ENCODE data around the gene CMTM5. TPM values are rescaled to one million over a fixed set of nuclear protein-coding genes. Genes with fewer than 3 reads are reported as not detected.

CMTM5 gene
- total RNA-seq, 1 experiment from 2014 or later: not detected

- intact Hi-C loops (cut with micrococcal nuclease): loop anchor here (1.0 to 5.0 kb wide), 3 partner anchors 53 to 259 kb away; no protein-coding TSS in a partner anchor
- H3K9ac ChIP-seq (ENCODE audit: low read length): no peak overlapping the region
- no peaks in the 10 kb centered on the region for H3K9me2 ChIP-seq (ENCODE audit: insufficient read depth)
- H3K4me2 ChIP-seq (ENCODE audit: low read length): no peak overlapping the region
- no peak overlapping the region for H3K27ac ChIP-seq (ENCODE audit: low read depth, low read length)
- no peaks in the 10 kb centered on the region for H4K20me1 ChIP-seq (ENCODE audit: insufficient read depth)
- POLR2A ChIA-PET: no interaction called here
- no TSS peak for BruUV-seq (replicated peaks)
- H3K4me1 ChIP-seq (ENCODE audit: control insufficient read depth in 1 of 2, insufficient read depth in 2 of 2, low read length in 2 of 2): no peaks in the 10 kb centered on the region
- RAD21 ChIA-PET (ENCODE audit: low non-redundant PET in 1 of 2, low total read pairs in 2 of 2, uncharacterized antibody in 2 of 2, unreplicated experiment in 2 of 2): interaction anchor here in 1 of 2 experiments (1.5 kb wide), 1 partner anchor 55 kb away, joined by 8 read pairs; no protein-coding TSS in a partner anchor
- CTCF ChIA-PET: interaction anchor here (1.0 to 3.1 kb wide), 11 partner anchors 7 to 260 kb away, joined by 3 to 24 read pairs (median 7); partner anchors contain the start of genes PABPN1 and SLC22A17
- no peak for ATAC-seq
- no peaks in the 10 kb centered on the region for H3K79me2 ChIP-seq (ENCODE audit: insufficient read depth, low read length)
- H2AFZ ChIP-seq (ENCODE audit: low read depth, low read length, poor library complexity, severe bottlenecking): no peak overlapping the region
- no peak for TF ChIP-seq CBX3 (IDR thresholded peaks at IDR 0.05; ENCODE audit: low read depth)
- TF ChIP-seq JUND (IDR thresholded peaks at IDR 0.05): no peak
- TF ChIP-seq ZFX (IDR thresholded peaks at IDR 0.05): no peak
- TF ChIP-seq, protein P1, sequence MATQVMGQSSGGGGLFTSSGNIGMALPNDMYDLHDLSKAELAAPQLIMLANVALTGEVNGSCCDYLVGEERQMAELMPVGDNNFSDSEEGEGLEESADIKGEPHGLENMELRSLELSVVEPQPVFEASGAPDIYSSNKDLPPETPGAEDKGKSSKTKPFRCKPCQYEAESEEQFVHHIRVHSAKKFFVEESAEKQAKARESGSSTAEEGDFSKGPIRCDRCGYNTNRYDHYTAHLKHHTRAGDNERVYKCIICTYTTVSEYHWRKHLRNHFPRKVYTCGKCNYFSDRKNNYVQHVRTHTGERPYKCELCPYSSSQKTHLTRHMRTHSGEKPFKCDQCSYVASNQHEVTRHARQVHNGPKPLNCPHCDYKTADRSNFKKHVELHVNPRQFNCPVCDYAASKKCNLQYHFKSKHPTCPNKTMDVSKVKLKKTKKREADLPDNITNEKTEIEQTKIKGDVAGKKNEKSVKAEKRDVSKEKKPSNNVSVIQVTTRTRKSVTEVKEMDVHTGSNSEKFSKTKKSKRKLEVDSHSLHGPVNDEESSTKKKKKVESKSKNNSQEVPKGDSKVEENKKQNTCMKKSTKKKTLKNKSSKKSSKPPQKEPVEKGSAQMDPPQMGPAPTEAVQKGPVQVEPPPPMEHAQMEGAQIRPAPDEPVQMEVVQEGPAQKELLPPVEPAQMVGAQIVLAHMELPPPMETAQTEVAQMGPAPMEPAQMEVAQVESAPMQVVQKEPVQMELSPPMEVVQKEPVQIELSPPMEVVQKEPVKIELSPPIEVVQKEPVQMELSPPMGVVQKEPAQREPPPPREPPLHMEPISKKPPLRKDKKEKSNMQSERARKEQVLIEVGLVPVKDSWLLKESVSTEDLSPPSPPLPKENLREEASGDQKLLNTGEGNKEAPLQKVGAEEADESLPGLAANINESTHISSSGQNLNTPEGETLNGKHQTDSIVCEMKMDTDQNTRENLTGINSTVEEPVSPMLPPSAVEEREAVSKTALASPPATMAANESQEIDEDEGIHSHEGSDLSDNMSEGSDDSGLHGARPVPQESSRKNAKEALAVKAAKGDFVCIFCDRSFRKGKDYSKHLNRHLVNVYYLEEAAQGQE (IDR thresholded peaks at IDR 0.05; ENCODE audit: low read depth): no peak
- no peak for TF ChIP-seq SRF (IDR thresholded peaks at IDR 0.05; ENCODE audit: low read depth)
- TF ChIP-seq ZNF274 (IDR thresholded peaks at IDR 0.05; ENCODE audit: low read depth, low read length): no peak
- H3K27me3 ChIP-seq (ENCODE audit: insufficient read depth, low read length): 0 out of 2 replicates have a peak, but pooled peaks cover 6% of the 10 kb centered on the region
- no peak overlapping the region for H3K4me3 ChIP-seq (replicated peaks in 1 of 2; ENCODE audit: low read depth in 1 of 2, low read length in 2 of 2)
- H3K36me3 ChIP-seq (ENCODE audit: control insufficient read depth in 1 of 2, insufficient read depth in 2 of 2, low read length in 2 of 2): no peaks in the 10 kb centered on the region
- H3K9me3 ChIP-seq (ENCODE audit: control insufficient read depth in 1 of 2, insufficient read depth in 1 of 2, low read depth in 1 of 2, low read length in 2 of 2): no peaks in the 10 kb centered on the region
- no peak for DNase-seq (ENCODE audit: low read depth, low spot score)
Measured at GRCh38 chr14:23380976-23381375, 4.1 kb downstream of the CMTM5 start.

DNA sequence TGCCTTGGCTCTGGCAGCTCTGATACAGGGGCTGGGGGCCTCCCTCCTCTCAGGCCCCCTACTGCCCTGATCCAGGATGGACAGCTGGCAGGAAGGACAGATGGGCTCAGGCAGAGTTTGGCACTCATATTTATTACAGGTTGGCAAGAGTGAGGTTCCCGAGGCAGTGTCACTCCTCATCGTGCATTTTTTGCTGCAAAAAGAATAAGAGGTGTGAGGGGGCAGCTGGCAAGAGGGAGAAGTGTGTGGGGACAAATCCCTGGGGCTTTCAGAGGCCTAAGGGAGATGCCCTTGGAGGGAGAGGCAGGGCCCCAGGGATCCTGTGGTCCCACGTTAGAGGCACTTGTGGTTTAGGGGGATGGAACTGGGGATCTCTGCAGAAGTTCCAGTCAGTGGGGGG, 5.0 kb downstream of the CMTM5 start:
- POLR2A ChIA-PET: no interaction called here
- Histone ChIP-seq H3K9me2 (ENCODE audit: insufficient read depth) (no peaks in the 10 kb centered on the region), H3K9ac (ENCODE audit: low read length) (no peak overlapping the region), H3K27me3 (ENCODE audit: insufficient read depth, low read length) (0 out of 2 replicates have a peak, but pooled peaks cover 6% of the 10 kb centered on the region), H3K36me3 (ENCODE audit: control insufficient read depth in 1 of 2, insufficient read depth in 2 of 2, low read length in 2 of 2) (no peaks in the 10 kb centered on the region), H3K27ac (ENCODE audit: low read depth, low read length) (no peak overlapping the region), H4K20me1 (ENCODE audit: insufficient read depth) (no peaks in the 10 kb centered on the region), H3K4me3 (replicated peaks in 1 of 2; ENCODE audit: low read depth in 1 of 2, low read length in 2 of 2) (no peak overlapping the region), H3K9me3 (ENCODE audit: control insufficient read depth in 1 of 2, insufficient read depth in 1 of 2, low read depth in 1 of 2, low read length in 2 of 2) (no peaks in the 10 kb centered on the region), H3K4me2 (ENCODE audit: low read length) (no peak overlapping the region), H2AFZ (ENCODE audit: low read depth, low read length, poor library complexity, severe bottlenecking) (no peak overlapping the region), H3K79me2 (ENCODE audit: insufficient read depth, low read length) (no peaks in the 10 kb centered on the region), H3K4me1 (ENCODE audit: control insufficient read depth in 1 of 2, insufficient read depth in 2 of 2, low read length in 2 of 2) (no peaks in the 10 kb centered on the region)
- RAD21 ChIA-PET (ENCODE audit: low non-redundant PET in 1 of 2, low total read pairs in 2 of 2, uncharacterized antibody in 2 of 2, unreplicated experiment in 2 of 2): no interaction called here
- DNase-seq (ENCODE audit: low read depth, low spot score) (no peak), ATAC-seq (no peak)
- CTCF ChIA-PET: interaction anchor here (1.0 kb wide), 1 partner anchor 261 kb away, joined by 3 read pairs; no protein-coding TSS in a partner anchor
- intact Hi-C loops (cut with micrococcal nuclease): loop anchor here (5.0 kb wide), 1 partner anchor 260 kb away; no protein-coding TSS in a partner anchor
- BruUV-seq (replicated peaks): no TSS peak
- TF ChIP-seq CEBPB (IDR thresholded peaks at IDR 0.05; ENCODE audit: low read depth) (no peak), SIN3A (IDR thresholded peaks at IDR 0.05; ENCODE audit: low read depth) (no peak), EZH2phosphoT487 (IDR thresholded peaks at IDR 0.05; ENCODE audit: borderline replicate concordance) (no peak), EGR1 (IDR thresholded peaks at IDR 0.05; ENCODE audit: low read depth) (no peak), JUND (IDR thresholded peaks at IDR 0.05) (no peak), POLR2AphosphoS5 (IDR thresholded peaks at IDR 0.05; ENCODE audit: low read depth, low read length) (no peak)
- TF ChIP-seq, protein P1 (IDR thresholded peaks at IDR 0.05; ENCODE audit: low read depth): no peak
- TF ChIP-seq, protein P2, sequence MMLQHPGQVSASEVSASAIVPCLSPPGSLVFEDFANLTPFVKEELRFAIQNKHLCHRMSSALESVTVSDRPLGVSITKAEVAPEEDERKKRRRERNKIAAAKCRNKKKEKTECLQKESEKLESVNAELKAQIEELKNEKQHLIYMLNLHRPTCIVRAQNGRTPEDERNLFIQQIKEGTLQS (IDR thresholded peaks at IDR 0.05): no peak

Measured in HCT116 (cell line).